HepG2 (cell line): ENCODE data around the gene MYOF. TPM values are rescaled to one million over a fixed set of nuclear protein-coding genes. Genes with fewer than 3 reads are reported as not detected.

Experiments
- ATAC-seq: fragments of 200-7000 bp; cut with Tn5 transposase; 3 replicates; pipeline ENCODE4 v1.9.1; 2020; ENCODE audit warnings: mild to moderate bottlenecking, moderate library complexity
- BruUV-seq: library from RNA; stranded (reverse); fragments of 400-500 nt; replicated peaks from 2 replicates; lab custom pipeline; 2021; lab: Mats Ljungman, UMichigan
- CTCF ChIA-PET: fragments of 300-600 bp; formaldehyde crosslinking; extraction: SDS; loops from one replicate; lab custom pipeline; 2021; ENCODE audit warnings: low total read pairs, inconsistent platforms, low intra/inter-chr PET ratio; lab: Yijun Ruan, JAX
- POLR2A ChIA-PET: fragments of 350-600 bp; sonication (Branson Sonifier 250); formaldehyde crosslinking; loops from one replicate; lab custom pipeline; 2020; ENCODE audit warnings: antibody characterized with exemption, inconsistent platforms; lab: Yijun Ruan, JAX
- DNase-seq: peaks from one replicate; pipeline ENCODE4 v3.0.0-alpha.2; 2015; ENCODE audit warnings: low spot score
- FAIRE-seq: peaks from 3 replicates; lab custom pipeline; 2011; peaks lifted over from hg19 to GRCh38; lab: Jason Lieb, UNC
- H2AFZ ChIP-seq: one replicate; pipeline ENCODE4 v1.6.1; 2011; ENCODE audit warnings: low read length, inconsistent platforms
- H3K27ac ChIP-seq: fragments of 300-600 bp; 3 replicates; pipeline ENCODE4 v1.8.0; 2011; ENCODE audit warnings: mixed run types, mild to moderate bottlenecking, mixed read lengths, low read length, inconsistent platforms; ENCODE audit not compliant: insufficient read depth; ENCODE audit errors: extremely low read length
- H3K27me3 ChIP-seq, 2 experiments: fragments of 200-600 bp in 1 of 2; 2 replicates in 1 of 2; 3 replicates in 1 of 2; pipeline versions ENCODE4 v1.6.0 to v1.8.0; 2011; ENCODE audit warnings: low read length in 2 of 2, mild to moderate bottlenecking in 2 of 2, moderate library complexity in 2 of 2, inconsistent platforms in 1 of 2; ENCODE audit not compliant: insufficient read depth in 2 of 2, control insufficient read depth in 1 of 2
- H3K36me3 ChIP-seq, 2 experiments: fragments of 200-600 bp in 1 of 2; replicated peaks in 1 of 2; 2 replicates in 1 of 2; 3 replicates in 1 of 2; pipeline versions ENCODE4 v1.5.1 to v1.8.0; 2011; ENCODE audit warnings: low read length in 2 of 2, inconsistent platforms in 1 of 2; ENCODE audit not compliant: insufficient read depth in 2 of 2, control insufficient read depth in 1 of 2
- H3K4me1 ChIP-seq: 2 replicates; pipeline ENCODE4 v1.5.1; 2012; ENCODE audit warnings: low read length, inconsistent platforms; ENCODE audit not compliant: insufficient read depth
- H3K4me2 ChIP-seq: 2 replicates; pipeline ENCODE4 v1.6.0; 2011; ENCODE audit warnings: low read depth, low read length, inconsistent platforms
- H3K4me3 ChIP-seq, 3 experiments: fragments of 200-600 bp in 1 of 3; sonication (generic), shearing (Covaris generic) in 1 of 3; replicated peaks in 1 of 3; 2 replicates each; pipeline ENCODE4 v1.5.1; 2011 to 2016; ENCODE audit warnings: low read length in 3 of 3, inconsistent platforms in 2 of 3, low read depth in 2 of 3, mild to moderate bottlenecking in 2 of 3, control low read depth in 1 of 3, mixed read lengths in 1 of 3; ENCODE audit not compliant: insufficient read depth in 1 of 3
- H3K79me2 ChIP-seq: one replicate; pipeline ENCODE4 v1.6.1; 2011; ENCODE audit warnings: low read length, inconsistent platforms; ENCODE audit not compliant: insufficient read depth
- H3K9ac ChIP-seq: 2 replicates; pipeline ENCODE4 v1.6.0; 2011; ENCODE audit warnings: mild to moderate bottlenecking, low read depth, low read length, inconsistent platforms; ENCODE audit not compliant: insufficient read depth
- H3K9me3 ChIP-seq: 2 replicates; pipeline ENCODE4 v1.5.1; 2012; ENCODE audit warnings: mild to moderate bottlenecking, low read length
- H4K20me1 ChIP-seq: 2 replicates; pipeline ENCODE4 v1.6.0; 2011; ENCODE audit warnings: inconsistent platforms, mild to moderate bottlenecking, low read length, moderate library complexity; ENCODE audit not compliant: insufficient read depth
- HHEX ChIP-seq: IDR thresholded peaks from 2 replicates; pipeline ENCODE4 v1.6.1; 2016; ENCODE audit warnings: control low read depth
- KDM5B ChIP-seq: sonication (generic); formaldehyde crosslinking; IDR thresholded peaks from 2 replicates; pipeline ENCODE4 v1.4.0; 2020; ENCODE audit warnings: missing genetic modification reagents, mild to moderate bottlenecking, borderline replicate concordance
- ZFP41 ChIP-seq: sonication (generic); formaldehyde crosslinking; IDR thresholded peaks from 2 replicates; pipeline ENCODE4 v1.4.0; 2020; ENCODE audit warnings: mild to moderate bottlenecking, missing genetic modification reagents, borderline replicate concordance
- ZNF207 ChIP-seq: fragments of 450-650 bp; IDR thresholded peaks from 2 replicates; pipeline ENCODE4 v1.6.1; 2016; ENCODE audit warnings: antibody characterized with exemption, borderline replicate concordance
- ZNF282 ChIP-seq: fragments of 450-650 bp; IDR thresholded peaks from 2 replicates; pipeline ENCODE4 v1.6.1; 2018; ENCODE audit not compliant: partially characterized antibody
- ZNF431 ChIP-seq: sonication (generic); formaldehyde crosslinking; IDR thresholded peaks from 2 replicates; pipeline ENCODE4 v1.9.0; 2022; ENCODE audit warnings: missing genetic modification reagents, low read depth, mild to moderate bottlenecking, borderline replicate concordance
- WGBS: methylation state at CpG from one replicate; pipeline ENCODE4 v1.1.6; 2017; ENCODE audit warnings: low lambda C conversion rate; 5-methylcytosine and 5-hydroxymethylcytosine counted together
- in situ Hi-C: cut with HindIII; loops from 2 replicates; pipeline ENCODE4 v1.10.0; 2017; ENCODE audit warnings: low pct_unique_long_range_greater_than_20kb; ENCODE audit not compliant: extremely low pct_ligation_motif_present
- intact Hi-C: fragments of 100-400 bp; cut with micrococcal nuclease; formaldehyde crosslinking; loops from one replicate; pipeline ENCODE4 v1.10.0; 2022; ENCODE audit not compliant: unreplicated experiment
- polyA plus RNA-seq, 8 experiments: library from polyadenylated mRNA; depleted of rRNA in 3 of 8; stranded (reverse) in 7 of 8; unstranded in 1 of 8; fragments of >200 nt; fragmentation: Illumina TruSeq in 4 of 8; extraction: Trizol in 4 of 8; gene quantifications; 2 replicates each; pipeline versions ENCODE4 v1.2.1 to v1.2.3, GENCODE V29; 2011 to 2016; ENCODE audit warnings: low read depth in 4 of 8, missing spikeins in 1 of 8, mixed read lengths in 1 of 8; ENCODE audit not compliant: insufficient read depth in 1 of 8
- total RNA-seq, 5 experiments: library from RNA; depleted of rRNA; stranded (reverse); fragments of >200 nt; fragmentation: Illumina TruSeq; extraction: Trizol; gene quantifications; 2 replicates each; pipeline ENCODE4 v1.2.3, GENCODE V29; 2016; ENCODE audit warnings: low read depth in 1 of 5
- TF ChIP-seq, protein P1 (sequence below): fragments of 450-650 bp; IDR thresholded peaks from 2 replicates; pipeline ENCODE4 v1.6.1; 2016

The MYOF gene
- total and polyA plus RNA-seq, 2 of the 13 experiments (the other 11 are each of a cell fraction or from before 2014, with no cell fraction given) = 0.18 to 0.42 TPM

DNA sequence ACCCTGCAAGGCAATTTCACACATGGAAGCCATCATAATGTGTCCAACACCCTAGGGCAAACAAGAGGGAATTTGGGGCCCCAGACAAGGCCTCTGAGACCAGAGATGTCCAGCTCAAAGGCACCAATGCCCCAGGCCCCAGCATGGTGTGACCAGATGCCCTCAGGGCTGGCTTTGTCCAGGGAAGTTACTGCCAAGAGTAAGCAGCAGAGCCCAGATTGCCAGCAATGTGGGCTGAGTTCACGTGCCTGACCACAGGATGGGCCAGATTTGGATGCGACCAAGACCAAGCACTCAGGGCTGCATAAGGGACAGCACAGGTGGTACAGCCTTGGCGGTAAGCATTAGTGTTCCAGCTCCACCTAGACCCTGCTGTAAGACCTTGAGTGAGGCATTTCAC lies 12.7 kb downstream of the MYOF start:
- H3K4me1 ChIP-seq = peaks cover 6% of the 10 kb centered on the region; the same call in 1 of the 2 replicates
- TF ChIP-seq ZNF207 (no peak), ZNF431 (CRISPR knock-in tag) (no peak), ZFP41 (CRISPR knock-in tag) (no peak), KDM5B (CRISPR knock-in tag) (no peak), ZNF282 (no peak), HHEX (no peak)
- TF ChIP-seq, protein P1, sequence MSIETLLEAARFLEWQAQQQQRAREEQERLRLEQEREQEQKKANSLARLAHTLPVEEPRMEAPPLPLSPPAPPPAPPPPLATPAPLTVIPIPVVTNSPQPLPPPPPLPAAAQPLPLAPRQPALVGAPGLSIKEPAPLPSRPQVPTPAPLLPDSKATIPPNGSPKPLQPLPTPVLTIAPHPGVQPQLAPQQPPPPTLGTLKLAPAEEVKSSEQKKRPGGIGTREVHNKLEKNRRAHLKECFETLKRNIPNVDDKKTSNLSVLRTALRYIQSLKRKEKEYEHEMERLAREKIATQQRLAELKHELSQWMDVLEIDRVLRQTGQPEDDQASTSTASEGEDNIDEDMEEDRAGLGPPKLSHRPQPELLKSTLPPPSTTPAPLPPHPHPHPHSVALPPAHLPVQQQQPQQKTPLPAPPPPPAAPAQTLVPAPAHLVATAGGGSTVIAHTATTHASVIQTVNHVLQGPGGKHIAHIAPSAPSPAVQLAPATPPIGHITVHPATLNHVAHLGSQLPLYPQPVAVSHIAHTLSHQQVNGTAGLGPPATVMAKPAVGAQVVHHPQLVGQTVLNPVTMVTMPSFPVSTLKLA = no peak
- no peak overlapping the region for H3K4me3 ChIP-seq
- H3K27me3 ChIP-seq = no peaks in the 10 kb centered on the region
- in situ Hi-C loops (no loop called here), intact Hi-C loops (no loop called here)
- H3K9me3 ChIP-seq = no peaks in the 10 kb centered on the region
- no peaks in the 10 kb centered on the region for H3K79me2 ChIP-seq
- ATAC-seq = no peak
- H3K27ac ChIP-seq = no peak overlapping the region
- ChIA-PET POLR2A (no interaction called here), CTCF (no interaction called here)
- WGBS = 93% methylated on average over 1 of the region's 3 CpGs
- no peak overlapping the region for H3K4me2 ChIP-seq
- H3K9ac ChIP-seq = no peak overlapping the region
- no peak for FAIRE-seq
- H4K20me1 ChIP-seq = no peaks in the 10 kb centered on the region
- H2AFZ ChIP-seq = no peak overlapping the region
- H3K36me3 ChIP-seq = no peaks in the 10 kb centered on the region
- DNase-seq = no peak
- BruUV-seq = no TSS peak
